DND-41 (cell line): Measurements from ENCODE around the gene SUN3.

ENCODE experiments used
- CTCF ChIP-seq: IDR thresholded peaks from 2 replicates; pipeline ENCODE4 v1.5.1; 2012; ENCODE audit warnings: borderline replicate concordance, low read length, moderate library complexity, mild to moderate bottlenecking; ENCODE audit not compliant: poor library complexity, severe bottlenecking; ENCODE audit errors: extremely low read depth
- EZH2 ChIP-seq: IDR thresholded peaks from 3 replicates; pipeline ENCODE4 v1.6.1; 2012; ENCODE audit warnings: borderline replicate concordance, low read depth, mild to moderate bottlenecking, moderate library complexity, low read length, inconsistent platforms; ENCODE audit not compliant: severe bottlenecking

GRCh38 chr7:47962262-47962661 is 66.6 kb downstream of the SUN3 start:
- TF ChIP-seq CTCF (no peak), EZH2 (no peak)
